HAP-1 (cell line): ENCODE data around the gene ST6GALNAC3.
"Not testable (repeated sequence)": the region's sequence is repeated elsewhere in the genome, so short reads cannot be mapped to it uniquely, and the experiment has no call there.

Experiments used
- DNase-seq, 2 experiments: peaks; one replicate each; pipeline ENCODE4 v3.0.0-alpha.2; 2016 to 2020; ENCODE audit warnings: low spot score in 2 of 2
- H3K27me3 ChIP-seq: fragments of 250-450 bp; sonication (Bioruptor Pico); 2 replicates; pipeline ENCODE4 v1.5.1; 2020; ENCODE audit warnings: low read depth, mild to moderate bottlenecking, moderate library complexity
- H3K36me3 ChIP-seq: fragments of 250-450 bp; sonication (Bioruptor Pico); replicated peaks from 2 replicates; pipeline ENCODE4 v1.5.1; 2020; ENCODE audit warnings: mild to moderate bottlenecking
- H3K4me1 ChIP-seq: fragments of 250-450 bp; sonication (Bioruptor Pico); 2 replicates; pipeline ENCODE4 v1.5.1; 2020; ENCODE audit warnings: mild to moderate bottlenecking
- H3K4me3 ChIP-seq: fragments of 250-450 bp; sonication (Bioruptor Pico); 2 replicates; pipeline ENCODE4 v1.5.1; 2020; ENCODE audit warnings: mild to moderate bottlenecking, moderate library complexity
- H3K9me3 ChIP-seq: fragments of 250-450 bp; sonication (Bioruptor Pico); 2 replicates; pipeline ENCODE4 v1.5.1; 2020; ENCODE audit warnings: mild to moderate bottlenecking, moderate library complexity
- in situ Hi-C: fragments of 300-500 bp; cut with MboI; formaldehyde crosslinking; loops from 3 replicates; pipeline ENCODE4 v1.14.3; 2020; ENCODE audit warnings: low sequenced_read_pairs, inconsistent platforms, mixed read lengths

ST6GALNAC3 gene

GRCh38 chr1:76622774-76623528, 548.4 kb downstream of the ST6GALNAC3 start:
- no peaks in the 10 kb centered on the region for H3K9me3 ChIP-seq
- no peaks in the 10 kb centered on the region for H3K4me1 ChIP-seq
- no peak overlapping the region for H3K4me3 ChIP-seq
- H3K27me3 ChIP-seq: no peaks in the 10 kb centered on the region; the same call in 1 of the 2 replicates
- in situ Hi-C loops: no loop called here
- H3K36me3 ChIP-seq: no peaks in the 10 kb centered on the region
- no peak for DNase-seq

DNA sequence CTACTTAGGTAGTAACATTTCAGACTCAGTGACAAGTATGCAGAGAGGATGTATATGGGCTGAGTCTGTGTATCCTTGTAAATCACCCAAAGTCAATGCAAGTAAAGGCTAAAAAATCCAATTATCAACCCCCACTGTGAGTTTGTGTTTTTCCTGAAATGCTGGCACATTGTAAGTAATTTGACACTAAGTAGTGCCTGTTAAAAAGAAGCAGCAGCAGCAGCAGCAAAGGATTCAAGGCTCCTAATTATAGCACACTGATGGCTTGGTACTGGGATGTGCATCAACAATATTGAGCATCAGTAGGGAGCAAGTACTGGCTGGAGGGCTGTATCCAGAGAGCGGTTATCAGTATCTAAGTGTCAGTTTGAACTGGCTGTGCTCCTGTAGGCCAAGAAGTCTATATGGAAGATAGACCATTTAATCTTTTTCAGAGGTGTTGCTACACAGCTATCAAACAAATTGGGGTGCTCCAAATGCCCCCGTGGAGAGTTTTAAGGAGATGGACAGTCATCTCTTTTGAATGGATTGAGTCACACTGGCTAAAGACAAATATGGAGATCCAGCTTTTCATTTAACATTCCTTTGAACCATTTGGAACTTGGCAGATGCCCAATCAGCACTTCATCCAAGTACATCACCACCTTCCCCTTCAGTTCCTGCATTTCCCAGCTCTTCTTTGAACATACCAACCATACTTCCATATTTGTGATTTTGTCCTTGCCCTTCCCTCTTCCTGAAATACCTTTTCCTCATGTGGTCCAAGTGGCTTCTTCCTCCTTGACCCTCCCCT, 551.5 kb downstream of the ST6GALNAC3 start:
- no peaks in the 10 kb centered on the region for H3K27me3 ChIP-seq
- H3K9me3 ChIP-seq: no peaks in the 10 kb centered on the region
- in situ Hi-C loops: no loop called here
- H3K4me1 ChIP-seq: no peaks in the 10 kb centered on the region
- H3K36me3 ChIP-seq: no peaks in the 10 kb centered on the region
- DNase-seq: no peak
- no peak overlapping the region for H3K4me3 ChIP-seq

DNA sequence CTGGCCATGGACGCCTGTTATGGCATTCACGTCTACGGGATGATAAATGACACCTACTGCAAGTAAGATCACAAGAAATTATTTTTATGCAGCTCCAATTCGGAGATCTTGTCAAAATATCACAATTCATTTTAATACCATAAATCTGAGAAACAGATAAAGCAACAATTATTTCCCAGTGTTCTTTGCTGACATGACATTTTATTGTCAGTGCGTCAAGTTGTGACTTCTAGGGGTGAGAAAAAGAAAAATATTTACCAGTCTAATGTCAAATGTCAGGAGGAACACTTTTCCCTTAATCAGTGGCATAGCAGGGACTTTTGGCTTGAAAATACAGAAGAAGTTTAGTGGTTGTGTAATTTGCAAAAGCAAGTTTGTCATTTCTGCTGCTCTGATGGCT, 553.0 kb downstream of the ST6GALNAC3 start:
- Histone ChIP-seq H3K4me1 (no peaks in the 10 kb centered on the region), H3K9me3 (no peaks in the 10 kb centered on the region), H3K36me3 (no peaks in the 10 kb centered on the region), H3K27me3 (no peaks in the 10 kb centered on the region), H3K4me3 (no peak overlapping the region)
- DNase-seq: no peak
- in situ Hi-C loops: no loop called here

GRCh38 chr1:76627901-76628300, 553.4 kb downstream of the ST6GALNAC3 start:
- DNase-seq: no peak
- Histone ChIP-seq H3K9me3 (no peaks in the 10 kb centered on the region), H3K36me3 (no peaks in the 10 kb centered on the region), H3K27me3 (no peaks in the 10 kb centered on the region), H3K4me1 (no peaks in the 10 kb centered on the region), H3K4me3 (no peak overlapping the region)
- in situ Hi-C loops: no loop called here

- H3K9me3 ChIP-seq: no peaks in the 10 kb centered on the region
- H3K27me3 ChIP-seq: no peaks in the 10 kb centered on the region
- in situ Hi-C loops: no loop called here
- H3K36me3 ChIP-seq: no peaks in the 10 kb centered on the region
- DNase-seq: no peak
- no peak overlapping the region for H3K4me3 ChIP-seq
- no peaks in the 10 kb centered on the region for H3K4me1 ChIP-seq
Measured at GRCh38 chr1:76632136-76632535, 557.6 kb downstream of the ST6GALNAC3 start.

GRCh38 chr1:76635784-76636183, 561.2 kb downstream of the ST6GALNAC3 start:
- Histone ChIP-seq H3K36me3 (no peaks in the 10 kb centered on the region), H3K27me3 (no peaks in the 10 kb centered on the region), H3K4me1 (no peaks in the 10 kb centered on the region), H3K4me3 (no peak overlapping the region), H3K9me3 (no peaks in the 10 kb centered on the region)
- in situ Hi-C loops: no loop called here
- no peak for DNase-seq

DNA sequence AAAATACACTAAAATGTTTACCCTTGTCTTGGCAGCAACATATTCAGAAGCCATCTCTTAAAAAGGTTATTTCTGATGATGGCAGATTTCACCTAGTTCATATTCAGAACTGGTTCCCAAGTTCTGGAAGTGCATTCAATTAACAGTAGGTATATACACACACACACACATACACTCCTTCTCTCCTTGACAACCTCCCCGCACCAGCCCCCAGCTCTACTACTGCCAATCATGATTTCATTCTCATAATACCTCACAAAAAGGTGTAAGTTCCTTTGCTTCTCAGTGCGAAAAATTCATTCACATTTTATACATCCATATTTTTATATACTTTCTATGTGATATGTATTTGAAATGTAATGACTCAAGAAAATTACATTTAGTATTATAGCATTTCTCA, 564.6 kb downstream of the ST6GALNAC3 start:
- Histone ChIP-seq H3K9me3 (no peaks in the 10 kb centered on the region), H3K4me3 (no peak overlapping the region), H3K27me3 (no peaks in the 10 kb centered on the region), H3K36me3 (no peaks in the 10 kb centered on the region), H3K4me1 (no peaks in the 10 kb centered on the region)
- in situ Hi-C loops: no loop called here
- DNase-seq: no peak

GRCh38 chr1:76640092-76640491, 565.5 kb downstream of the ST6GALNAC3 start:
- in situ Hi-C loops: no loop called here
- no peak for DNase-seq
- Histone ChIP-seq H3K27me3 (no peaks in the 10 kb centered on the region), H3K4me3 (no peak overlapping the region), H3K4me1 (no peaks in the 10 kb centered on the region), H3K36me3 (no peaks in the 10 kb centered on the region), H3K9me3 (no peaks in the 10 kb centered on the region)

DNA sequence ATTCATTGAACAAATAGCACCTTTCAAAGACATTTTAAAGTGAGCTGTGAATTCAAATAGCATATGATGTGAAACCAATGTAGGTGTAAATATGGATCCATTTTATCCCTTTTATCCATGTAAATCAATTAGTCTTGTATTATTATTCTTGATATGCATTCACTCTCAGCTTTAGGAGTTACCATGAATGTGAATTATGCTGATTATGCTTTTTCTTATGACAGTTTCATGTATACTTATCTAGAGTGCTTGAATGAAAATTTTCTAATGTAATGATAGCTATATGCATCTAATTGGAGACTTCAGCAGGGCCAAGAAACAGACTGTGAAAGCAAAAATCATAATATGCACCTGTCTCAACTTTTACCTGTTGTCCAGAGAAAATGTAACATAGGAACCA, 566.2 kb downstream of the ST6GALNAC3 start:
- no peaks in the 10 kb centered on the region for H3K4me1 ChIP-seq
- H3K36me3 ChIP-seq: no peaks in the 10 kb centered on the region
- H3K9me3 ChIP-seq: no peaks in the 10 kb centered on the region
- DNase-seq: no peak
- no peaks in the 10 kb centered on the region for H3K27me3 ChIP-seq
- no peak overlapping the region for H3K4me3 ChIP-seq
- in situ Hi-C loops: no loop called here

GRCh38 chr1:76644139-76644538, 569.6 kb downstream of the ST6GALNAC3 start:
- no peaks in the 10 kb centered on the region for H3K36me3 ChIP-seq
- DNase-seq: no peak
- no peak overlapping the region for H3K4me3 ChIP-seq
- in situ Hi-C loops: no loop called here
- no peaks in the 10 kb centered on the region for H3K27me3 ChIP-seq
- H3K9me3 ChIP-seq: no peaks in the 10 kb centered on the region
- no peaks in the 10 kb centered on the region for H3K4me1 ChIP-seq

- H3K4me1 ChIP-seq, H3K27me3 ChIP-seq, H3K36me3 ChIP-seq, DNase-seq, in situ Hi-C loops, H3K9me3 ChIP-seq, H3K4me3 ChIP-seq: not testable (repeated sequence)
Measured at GRCh38 chr1:76652860-76653259, 578.3 kb downstream of the ST6GALNAC3 start.

GRCh38 chr1:76657623-76658022, 583.1 kb downstream of the ST6GALNAC3 start:
- Histone ChIP-seq H3K27me3 (no peaks in the 10 kb centered on the region), H3K36me3 (no peaks in the 10 kb centered on the region), H3K4me1 (no peaks in the 10 kb centered on the region), H3K9me3 (no peaks in the 10 kb centered on the region), H3K4me3 (no peak overlapping the region)
- no peak for DNase-seq
- in situ Hi-C loops: no loop called here

- H3K4me1 ChIP-seq: no peaks in the 10 kb centered on the region
- DNase-seq: no peak
- no peaks in the 10 kb centered on the region for H3K36me3 ChIP-seq
- H3K9me3 ChIP-seq: no peaks in the 10 kb centered on the region
- no peak overlapping the region for H3K4me3 ChIP-seq
- in situ Hi-C loops: no loop called here
- no peaks in the 10 kb centered on the region for H3K27me3 ChIP-seq
Measured at GRCh38 chr1:76659171-76659940, 584.8 kb downstream of the ST6GALNAC3 start.

GRCh38 chr1:76661531-76661930, 587.0 kb downstream of the ST6GALNAC3 start:
- Histone ChIP-seq H3K27me3 (no peaks in the 10 kb centered on the region), H3K4me1 (no peaks in the 10 kb centered on the region), H3K9me3 (no peaks in the 10 kb centered on the region), H3K36me3 (no peaks in the 10 kb centered on the region), H3K4me3 (no peak overlapping the region)
- in situ Hi-C loops: no loop called here
- no peak for DNase-seq
